Naive thymus-derived CD4-positive, alpha-beta T cell (primary cell): Measurements from ENCODE around the gene AGTPBP1. TPM values are rescaled to one million over a fixed set of nuclear protein-coding genes. Genes with fewer than 3 reads are reported as not detected.

Experiments used
- ATAC-seq: fragments of 150-1000 bp; cut with Tn5 transposase; 2 replicates; pipeline ENCODE4 v1.10.0; 2021; ENCODE audit warnings: mild to moderate bottlenecking, moderate library complexity
- CTCF ChIA-PET: fragments of 350-600 bp; sonication (Branson Sonifier 250); formaldehyde crosslinking; loops from one replicate; lab custom pipeline; 2021; ENCODE audit warnings: antibody characterized with exemption; lab: Charles Lee
- POLR2A ChIA-PET: fragments of 350-600 bp; sonication (Branson Sonifier 250); formaldehyde crosslinking; loops from one replicate; lab custom pipeline; 2021; ENCODE audit warnings: antibody characterized with exemption, inconsistent platforms; lab: Charles Lee
- DNase-seq, 9 donors: peaks; one replicate each; pipeline versions ENCODE4 v3.0.0 to v3.0.0-alpha.2; 2020 to 2022; ENCODE audit warnings: mixed read lengths in 1 of 9
- H3K27ac ChIP-seq: one replicate; pipeline ENCODE4 v1.7.0; 2013; ENCODE audit warnings: mild to moderate bottlenecking, low read depth, low read length, moderate library complexity
- H3K27me3 ChIP-seq, 2 donors: one replicate each; pipeline ENCODE4 v1.7.0; 2013; ENCODE audit warnings: low read length in 2 of 2, mild to moderate bottlenecking in 2 of 2, moderate library complexity in 2 of 2; ENCODE audit not compliant: control insufficient read depth in 2 of 2, insufficient read depth in 2 of 2
- H3K36me3 ChIP-seq, 3 experiments: 1 replicate in 2 of 3; 2 replicates in 1 of 3; pipeline ENCODE4 v1.7.0; 2013; ENCODE audit warnings: low read length in 3 of 3, mild to moderate bottlenecking in 3 of 3, moderate library complexity in 1 of 3; ENCODE audit not compliant: insufficient read depth in 3 of 3, control insufficient read depth in 2 of 3
- H3K4me1 ChIP-seq, 2 donors: one replicate each; pipeline ENCODE4 v1.7.0; 2013; ENCODE audit warnings: low read length in 2 of 2, mild to moderate bottlenecking in 2 of 2, moderate library complexity in 1 of 2; ENCODE audit not compliant: control insufficient read depth in 2 of 2, insufficient read depth in 2 of 2
- H3K4me3 ChIP-seq: 2 replicates; pipeline ENCODE4 v1.7.0; 2013; ENCODE audit warnings: mild to moderate bottlenecking, low read length
- H3K9me3 ChIP-seq, 3 experiments: 1 replicate in 2 of 3; 2 replicates in 1 of 3; pipeline ENCODE4 v1.7.0; 2013; ENCODE audit warnings: low read length in 3 of 3; ENCODE audit not compliant: control insufficient read depth in 2 of 3
- H3K27ac Mint-ChIP-seq, 9 donors: one replicate each; pipeline ENCODE4 v1.8.0; 2020 to 2022; ENCODE audit warnings: mixed read lengths in 9 of 9, mild to moderate bottlenecking in 8 of 9, moderate library complexity in 5 of 9, inconsistent platforms in 2 of 9
- H3K27me3 Mint-ChIP-seq, 5 donors: one replicate each; pipeline ENCODE4 v1.8.0; 2021 to 2022; ENCODE audit warnings: mixed read lengths in 5 of 5, mild to moderate bottlenecking in 1 of 5
- H3K36me3 Mint-ChIP-seq, 5 donors: one replicate each; pipeline ENCODE4 v1.8.0; 2020 to 2022; ENCODE audit warnings: mixed read lengths in 5 of 5, mild to moderate bottlenecking in 3 of 5, inconsistent platforms in 1 of 5
- H3K4me1 Mint-ChIP-seq, 7 donors: one replicate each; pipeline ENCODE4 v1.8.0; 2020 to 2022; ENCODE audit warnings: mixed read lengths in 7 of 7, mild to moderate bottlenecking in 3 of 7, inconsistent platforms in 1 of 7
- H3K4me3 Mint-ChIP-seq, 10 donors: one replicate each; pipeline ENCODE4 v1.8.0; 2020 to 2022; ENCODE audit warnings: mild to moderate bottlenecking in 10 of 10, mixed read lengths in 10 of 10, moderate library complexity in 6 of 10, inconsistent platforms in 2 of 10
- H3K9me3 Mint-ChIP-seq, 11 donors: one replicate each; pipeline ENCODE4 v1.8.0; 2020 to 2022; ENCODE audit warnings: mixed read lengths in 11 of 11, mild to moderate bottlenecking in 4 of 11, inconsistent platforms in 1 of 11, moderate library complexity in 1 of 11
- intact Hi-C, 2 donors: fragments of 100-400 bp; cut with micrococcal nuclease; formaldehyde crosslinking; loops; one replicate each; pipeline ENCODE4 v1.15.1; 2023
- polyA plus RNA-seq, 2 donors: library from polyadenylated mRNA; unstranded; fragments of 300-500 nt; fragmentation: Illumina TruSeq; gene quantifications; one replicate each; pipeline ENCODE4 v1.2.3, GENCODE V29; 2021
- total RNA-seq, 6 experiments: library from RNA in 5 of 6; stranded (reverse) in 5 of 6; gene quantifications; 1 replicate in 5 of 6; 2 replicates in 1 of 6; pipeline ENCODE4 v1.2.3 and lab custom pipeline; 2021 to 2026

Gene AGTPBP1
- total and polyA plus RNA-seq, 7 experiments from 2014 or later, result 28.2 to 85.7 (median 44.6) TPM

GRCh38 chr9:85741095-85741874 lies 469 bp downstream of the AGTPBP1 start:
- DNase-seq (peak in 7 of 9 donors; percentile 39 to 87 (median 71)), ATAC-seq (peak; percentile 65)
- peak overlapping the region; percentile 86 to 99 (median 95) for H3K4me3 Mint-ChIP-seq
- H3K27ac ChIP-seq, result peak overlapping the region; percentile 93
- H3K36me3 ChIP-seq, result no peaks in the 10 kb centered on the region
- ChIA-PET CTCF (interaction anchor here (2.2 to 2.4 kb wide), 2 partner anchors 18 to 43 kb away, joined by 6 to 7 read pairs; no protein-coding TSS in a partner anchor), POLR2A (interaction anchor here (0.6 to 4.3 kb wide), 11 partner anchors 12 to 1761 kb away, joined by 3 to 41 read pairs (median 4); partner anchors contain the start of genes HNRNPK, ISCA1, NAA35 and RMI1)
- peaks cover 0 to 14% of the 10 kb centered on the region in 2 donors for H3K4me1 ChIP-seq
- no peaks in the 10 kb centered on the region for H3K36me3 Mint-ChIP-seq
- H3K9me3 Mint-ChIP-seq, result no peaks in the 10 kb centered on the region
- intact Hi-C loops, result loop anchor here (2.0 to 5.0 kb wide), 4 partner anchors 42 to 1924 kb away; partner anchors contain the start of genes GKAP1 (in 1 of the 2) and KIF27 (in 1 of the 2)
- peak overlapping the region; percentile 72 for H3K4me3 ChIP-seq
- H3K4me1 Mint-ChIP-seq, result peaks cover 14 to 48% (median 34%) of the 10 kb centered on the region in 7 donors
- H3K9me3 ChIP-seq, result no peaks in the 10 kb centered on the region
- H3K27me3 ChIP-seq, result no peaks in the 10 kb centered on the region
- H3K27me3 Mint-ChIP-seq, result peaks cover 0 to 16% (median 0%) of the 10 kb centered on the region in 5 donors
- H3K27ac Mint-ChIP-seq, result peak overlapping the region; percentile 91 to 99 (median 95)

- Mint-ChIP-seq H3K36me3 (no peaks in the 10 kb centered on the region), H3K4me1 (peaks cover 14 to 48% (median 32%) of the 10 kb centered on the region in 7 donors), H3K4me3 (peak overlapping the region; percentile 86 to 99 (median 95)), H3K27ac (peak overlapping the region; percentile 91 to 99 (median 95)), H3K9me3 (no peaks in the 10 kb centered on the region), H3K27me3 (peaks cover 0 to 12% (median 0%) of the 10 kb centered on the region in 5 donors)
- H3K27me3 ChIP-seq, result no peaks in the 10 kb centered on the region
- H3K4me1 ChIP-seq, result peaks cover 0 to 14% of the 10 kb centered on the region in 2 donors
- H3K36me3 ChIP-seq, result no peaks in the 10 kb centered on the region
- DNase-seq (peak in 1 of 9 donors; percentile 63), ATAC-seq (no peak)
- ChIA-PET POLR2A (interaction anchor here (1.0 to 4.3 kb wide), 8 partner anchors 11 to 1761 kb away, joined by 3 to 41 read pairs (median 6); partner anchors contain the start of genes HNRNPK, NAA35 and RMI1), CTCF (interaction anchor here (2.2 to 2.4 kb wide), 2 partner anchors 18 to 42 kb away, joined by 6 to 7 read pairs; no protein-coding TSS in a partner anchor)
- no peaks in the 10 kb centered on the region for H3K9me3 ChIP-seq
- H3K27ac ChIP-seq, result peak overlapping the region; percentile 93
- peak overlapping the region; percentile 72 for H3K4me3 ChIP-seq
- intact Hi-C loops, result loop anchor here (2.0 to 5.0 kb wide), 4 partner anchors 42 to 1923 kb away; partner anchors contain the start of genes GKAP1 (in 1 of the 2) and KIF27 (in 1 of the 2)
These were observed 1.0 kb downstream of the AGTPBP1 start for GRCh38 chr9:85740787-85741094.

- peak overlapping the region in 1 of 9 donors; percentile 62 for H3K27ac Mint-ChIP-seq
These were observed 3.2 kb downstream of the AGTPBP1 start for GRCh38 chr9:85738509-85738908.

GRCh38 chr9:85737671-85738070 lies 4.1 kb downstream of the AGTPBP1 start:
- Histone ChIP-seq H3K4me1 (peaks cover 0 to 13% of the 10 kb centered on the region in 2 donors), H3K9me3 (no peaks in the 10 kb centered on the region), H3K4me3 (no peak overlapping the region), H3K27ac (no peak overlapping the region), H3K36me3 (no peaks in the 10 kb centered on the region), H3K27me3 (no peaks in the 10 kb centered on the region)
- no peaks in the 10 kb centered on the region for H3K27me3 Mint-ChIP-seq
- DNase-seq (no peak), ATAC-seq (no peak)
- intact Hi-C loops, result no loop called here
- peaks cover 0 to 10% (median 5%) of the 10 kb centered on the region in 5 donors for H3K36me3 Mint-ChIP-seq
- H3K4me3 Mint-ChIP-seq, result no peak overlapping the region
- peaks cover 24 to 60% (median 47%) of the 10 kb centered on the region in 7 donors for H3K4me1 Mint-ChIP-seq
- POLR2A ChIA-PET, result interaction anchor here (1.0 to 1.6 kb wide), 2 partner anchors 14 to 40 kb away, joined by 3 read pairs; no protein-coding TSS in a partner anchor
- no peak overlapping the region for H3K27ac Mint-ChIP-seq
- peaks cover 0 to 2% (median 0%) of the 10 kb centered on the region in 11 donors for H3K9me3 Mint-ChIP-seq
- CTCF ChIA-PET, result no interaction called here

More at GRCh38 chr9:85738509-85738908, 3.2 kb downstream of the AGTPBP1 start:
- H3K27ac ChIP-seq, result no peak overlapping the region
- no peak for DNase-seq
- no peaks in the 10 kb centered on the region for H3K27me3 ChIP-seq
- Mint-ChIP-seq H3K36me3 (peaks cover 0 to 5% (median under 1%) of the 10 kb centered on the region in 5 donors), H3K27me3 (no peaks in the 10 kb centered on the region), H3K4me1 (peaks cover 16 to 57% (median 44%) of the 10 kb centered on the region in 7 donors), H3K4me3 (peak overlapping the region in 4 of 10 donors; percentile 17 to 34 (median 22)), H3K9me3 (no peaks in the 10 kb centered on the region)
- H3K36me3 ChIP-seq, result no peaks in the 10 kb centered on the region
- no peaks in the 10 kb centered on the region for H3K9me3 ChIP-seq
- no peak for ATAC-seq
- H3K4me1 ChIP-seq, result peaks cover 0 to 14% of the 10 kb centered on the region in 2 donors
- POLR2A ChIA-PET, result interaction anchor here (0.6 to 4.3 kb wide), 2 partner anchors 9 to 38 kb away, joined by 3 to 22 read pairs; no protein-coding TSS in a partner anchor
- CTCF ChIA-PET, result interaction anchor here (0.6 to 1.6 kb wide), 3 partner anchors 10 to 128 kb away, joined by 3 to 5 read pairs (median 4); no protein-coding TSS in a partner anchor
- intact Hi-C loops, result no loop called here
- no peak overlapping the region for H3K4me3 ChIP-seq

GRCh38 chr9:85730916-85731630 lies 10.7 kb downstream of the AGTPBP1 start:
- no peak overlapping the region for H3K4me3 ChIP-seq
- no peak for ATAC-seq
- Mint-ChIP-seq H3K4me1 (peaks cover 46 to 83% (median 75%) of the 10 kb centered on the region in 7 donors), H3K27ac (peak overlapping the region in 3 of 9 donors; percentile 11 to 58 (median 45)), H3K9me3 (peaks cover 0 to 5% (median 0%) of the 10 kb centered on the region in 11 donors), H3K4me3 (peak overlapping the region in 1 of 10 donors; percentile 40), H3K27me3 (no peaks in the 10 kb centered on the region), H3K36me3 (peaks cover 0 to 16% (median 10%) of the 10 kb centered on the region in 5 donors)
- DNase-seq, result no peak
- intact Hi-C loops, result no loop called here
- CTCF ChIA-PET, result no interaction called here
- POLR2A ChIA-PET, result interaction anchor here (0.8 to 3.2 kb wide), 2 partner anchors 9 to 77 kb away, joined by 3 to 22 read pairs; partner anchors contain the start of gene AGTPBP1
- no peaks in the 10 kb centered on the region for H3K27me3 ChIP-seq
- no peak overlapping the region for H3K27ac ChIP-seq
- no peaks in the 10 kb centered on the region for H3K36me3 ChIP-seq
- H3K4me1 ChIP-seq, result peaks cover 4 to 14% of the 10 kb centered on the region in 2 donors
- H3K9me3 ChIP-seq, result no peaks in the 10 kb centered on the region
